ENCODE results near the gene SLC25A10. TPM values are rescaled to one million over a fixed set of nuclear protein-coding genes. Genes with fewer than 3 reads are reported as not detected.

Gene SLC25A10
- total and polyA plus RNA-seq, 5 donors from 2014 or later, result 2.5 to 4.3 (median 3.4) TPM

GRCh38 chr17:81683208-81683583, 28.9 kb upstream of the SLC25A10 start:
- Histone ChIP-seq H3K27ac (ENCODE audit: insufficient read depth, low read length, poor library complexity, severe bottlenecking) (peak overlapping the region; percentile 63), H3K9me3 (ENCODE audit: control insufficient read depth in 2 of 2, low read length in 2 of 2) (no peaks in the 10 kb centered on the region)
- DNase-seq, result no peak

GRCh38 chr17:81683584-81684441, 28.3 kb upstream of the SLC25A10 start, which contains the start of the genes ARL16 and HGS:
TSS of gene ARL16 (minus strand) at chr17:81683797. CDS start at chr17:81683753, 44 bp downstream.
TSS of gene HGS (plus strand) at chr17:81684011. CDS start at chr17:81684067, 56 bp downstream.
- H3K27me3 Mint-ChIP-seq, result no peaks in the 10 kb centered on the region
- Histone ChIP-seq H3K4me1 (ENCODE audit: control insufficient read depth, insufficient read depth, low read length, poor library complexity, severe bottlenecking) (peaks cover 25% of the 10 kb centered on the region), H3K9me3 (ENCODE audit: control insufficient read depth in 2 of 2, low read length in 2 of 2) (no peaks in the 10 kb centered on the region), H3K27ac (ENCODE audit: insufficient read depth, low read length, poor library complexity, severe bottlenecking) (peak within 1 kb of the TSS; percentile 68), H3K27me3 (ENCODE audit: control insufficient read depth, insufficient read depth, low read length) (no peaks in the 10 kb centered on the region), H3K4me3 (ENCODE audit: low read depth, low read length) (peak within 1 kb of the TSS; percentile 89), H3K36me3 (ENCODE audit: control insufficient read depth, insufficient read depth, low read length) (peaks cover 25% of the 10 kb centered on the region)
- H3K4me3 Mint-ChIP-seq, result peak within 1 kb of the TSS; percentile 95 to 99 (median 98)
- DNase-seq (peak; percentile 96 to 99 (median 97)), ATAC-seq (ENCODE audit: low read depth in 2 of 2) (peak; percentile 98 to 99)
- no peaks in the 10 kb centered on the region for H3K9me3 Mint-ChIP-seq
- peaks cover 5 to 50% (median 11%) of the 10 kb centered on the region in 4 donors for H3K4me1 Mint-ChIP-seq
- peaks cover 8% of the 10 kb centered on the region for H3K36me3 Mint-ChIP-seq
- peak within 1 kb of the TSS; percentile 94 to 99 (median 95) for H3K27ac Mint-ChIP-seq

More at GRCh38 chr17:81683208-81683583, 28.9 kb upstream of the SLC25A10 start:
- Mint-ChIP-seq H3K9me3 (no peaks in the 10 kb centered on the region), H3K36me3 (peaks cover 8% of the 10 kb centered on the region), H3K27ac (peak overlapping the region in 2 of 3 donors; percentile 94 to 95), H3K4me1 (peaks cover 5 to 50% (median 11%) of the 10 kb centered on the region in 4 donors), H3K4me3 (peak overlapping the region; percentile 95 to 99 (median 98)), H3K27me3 (no peaks in the 10 kb centered on the region)
- Histone ChIP-seq H3K4me3 (ENCODE audit: low read depth, low read length) (peak overlapping the region; percentile 62), H3K36me3 (ENCODE audit: control insufficient read depth, insufficient read depth, low read length) (peaks cover 20% of the 10 kb centered on the region), H3K27me3 (ENCODE audit: control insufficient read depth, insufficient read depth, low read length) (no peaks in the 10 kb centered on the region), H3K4me1 (ENCODE audit: control insufficient read depth, insufficient read depth, low read length, poor library complexity, severe bottlenecking) (peaks cover 25% of the 10 kb centered on the region)
- no peak for ATAC-seq (ENCODE audit: low read depth in 2 of 2)

GRCh38 chr17:81684442-81684911, 27.6 kb upstream of the SLC25A10 start:
- Histone ChIP-seq H3K36me3 (ENCODE audit: control insufficient read depth, insufficient read depth, low read length) (peaks cover 30% of the 10 kb centered on the region), H3K4me3 (ENCODE audit: low read depth, low read length) (peak overlapping the region; percentile 89), H3K4me1 (ENCODE audit: control insufficient read depth, insufficient read depth, low read length, poor library complexity, severe bottlenecking) (peaks cover 25% of the 10 kb centered on the region), H3K27ac (ENCODE audit: insufficient read depth, low read length, poor library complexity, severe bottlenecking) (peak overlapping the region; percentile 68), H3K27me3 (ENCODE audit: control insufficient read depth, insufficient read depth, low read length) (no peaks in the 10 kb centered on the region), H3K9me3 (ENCODE audit: control insufficient read depth in 2 of 2, low read length in 2 of 2) (no peaks in the 10 kb centered on the region)
- no peak for DNase-seq
- Mint-ChIP-seq H3K27me3 (no peaks in the 10 kb centered on the region), H3K27ac (peak overlapping the region in 2 of 3 donors; percentile 65 to 94), H3K36me3 (peaks cover 11% of the 10 kb centered on the region), H3K9me3 (no peaks in the 10 kb centered on the region), H3K4me3 (peak overlapping the region; percentile 85 to 93 (median 86)), H3K4me1 (peaks cover 5 to 48% (median 11%) of the 10 kb centered on the region in 4 donors)
- ATAC-seq (ENCODE audit: low read depth in 2 of 2), result no peak

DNA sequence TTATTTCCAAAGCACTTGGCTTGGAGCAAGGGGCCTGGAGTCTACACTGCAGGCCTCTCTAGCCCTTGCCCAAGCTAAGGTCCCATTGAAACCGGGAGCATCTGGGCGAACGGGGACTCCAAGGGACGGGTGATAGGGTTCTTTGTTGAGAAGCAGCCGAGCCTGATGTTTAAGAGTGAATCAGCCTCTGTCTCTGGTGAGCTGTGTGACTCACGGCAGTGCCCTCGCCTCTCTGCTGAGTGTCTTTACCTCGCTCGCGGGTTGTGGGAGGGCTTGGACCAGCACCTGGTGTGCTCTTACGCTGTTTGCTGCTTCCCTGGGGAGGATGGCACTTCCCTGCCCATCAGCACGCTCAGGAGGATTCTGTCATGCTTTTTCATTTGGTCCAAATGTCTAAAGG, 27.0 kb upstream of the SLC25A10 start:
- Histone ChIP-seq H3K27me3 (ENCODE audit: control insufficient read depth, insufficient read depth, low read length) (no peaks in the 10 kb centered on the region), H3K27ac (ENCODE audit: insufficient read depth, low read length, poor library complexity, severe bottlenecking) (peak overlapping the region; percentile 68), H3K9me3 (ENCODE audit: control insufficient read depth in 2 of 2, low read length in 2 of 2) (no peaks in the 10 kb centered on the region), H3K4me1 (ENCODE audit: control insufficient read depth, insufficient read depth, low read length, poor library complexity, severe bottlenecking) (peaks cover 25% of the 10 kb centered on the region), H3K4me3 (ENCODE audit: low read depth, low read length) (peak overlapping the region; percentile 89), H3K36me3 (ENCODE audit: control insufficient read depth, insufficient read depth, low read length) (peaks cover 36% of the 10 kb centered on the region)
- Mint-ChIP-seq H3K36me3 (peaks cover 11% of the 10 kb centered on the region), H3K4me1 (peaks cover 5 to 54% (median 11%) of the 10 kb centered on the region in 4 donors), H3K27me3 (no peaks in the 10 kb centered on the region), H3K27ac (peak overlapping the region in 2 of 3 donors; percentile 65 to 94), H3K4me3 (peak overlapping the region; percentile 85 to 93 (median 86)), H3K9me3 (no peaks in the 10 kb centered on the region)
- no peak for DNase-seq
- no peak for ATAC-seq (ENCODE audit: low read depth in 2 of 2)

DNA sequence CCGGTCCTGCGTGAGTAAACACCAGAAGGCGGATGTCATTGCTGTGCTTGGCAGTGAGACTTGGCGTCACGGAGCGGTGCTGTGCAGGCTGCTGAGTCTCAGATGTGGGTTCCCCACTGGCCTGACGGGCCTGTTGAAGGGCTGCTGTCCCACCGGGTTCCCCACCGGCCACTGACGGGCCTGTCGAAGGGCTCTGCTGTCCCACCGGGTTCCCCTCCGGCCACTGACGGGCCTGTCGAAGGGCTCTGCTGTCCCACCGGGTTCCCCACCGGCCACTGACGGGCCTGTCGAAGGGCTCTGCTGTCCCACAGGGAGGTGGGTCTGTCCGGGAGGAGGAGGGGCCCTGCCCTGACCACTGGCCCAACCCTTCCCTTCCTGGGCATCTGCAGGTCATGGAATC, 25.5 kb upstream of the SLC25A10 start:
- Histone ChIP-seq H3K4me3 (ENCODE audit: low read depth, low read length) (no peak overlapping the region), H3K4me1 (ENCODE audit: control insufficient read depth, insufficient read depth, low read length, poor library complexity, severe bottlenecking) (peaks cover 25% of the 10 kb centered on the region)
- no peak overlapping the region for H3K4me3 Mint-ChIP-seq

GRCh38 chr17:81687770-81688541, 24.1 kb upstream of the SLC25A10 start:
- Histone ChIP-seq H3K27ac (ENCODE audit: insufficient read depth, low read length, poor library complexity, severe bottlenecking) (no peak overlapping the region), H3K4me1 (ENCODE audit: control insufficient read depth, insufficient read depth, low read length, poor library complexity, severe bottlenecking) (peaks cover 18% of the 10 kb centered on the region), H3K9me3 (ENCODE audit: control insufficient read depth in 2 of 2, low read length in 2 of 2) (no peaks in the 10 kb centered on the region), H3K36me3 (ENCODE audit: control insufficient read depth, insufficient read depth, low read length) (peaks cover 58% of the 10 kb centered on the region), H3K4me3 (ENCODE audit: low read depth, low read length) (no peak overlapping the region), H3K27me3 (ENCODE audit: control insufficient read depth, insufficient read depth, low read length) (no peaks in the 10 kb centered on the region)
- Mint-ChIP-seq H3K27me3 (no peaks in the 10 kb centered on the region), H3K9me3 (no peaks in the 10 kb centered on the region), H3K27ac (no peak overlapping the region), H3K4me1 (peaks cover 5 to 39% (median 10%) of the 10 kb centered on the region in 4 donors), H3K4me3 (peak overlapping the region; percentile 41 to 63 (median 56)), H3K36me3 (peaks cover 14% of the 10 kb centered on the region)
- DNase-seq (no peak), ATAC-seq (ENCODE audit: low read depth in 2 of 2) (no peak)

More for the DNA sequence above, 25.5 kb upstream of the SLC25A10 start:
- Histone ChIP-seq H3K36me3 (ENCODE audit: control insufficient read depth, insufficient read depth, low read length) (peaks cover 48% of the 10 kb centered on the region), H3K27me3 (ENCODE audit: control insufficient read depth, insufficient read depth, low read length) (no peaks in the 10 kb centered on the region), H3K9me3 (ENCODE audit: control insufficient read depth in 2 of 2, low read length in 2 of 2) (no peaks in the 10 kb centered on the region), H3K27ac (ENCODE audit: insufficient read depth, low read length, poor library complexity, severe bottlenecking) (no peak overlapping the region)
- ATAC-seq (ENCODE audit: low read depth in 2 of 2), result no peak
- H3K27ac Mint-ChIP-seq, result no peak overlapping the region
- H3K9me3 Mint-ChIP-seq, result no peaks in the 10 kb centered on the region
- H3K36me3 Mint-ChIP-seq, result peaks cover 14% of the 10 kb centered on the region
- no peak for DNase-seq
- peaks cover 5 to 50% (median 11%) of the 10 kb centered on the region in 4 donors for H3K4me1 Mint-ChIP-seq
- H3K27me3 Mint-ChIP-seq, result no peaks in the 10 kb centered on the region

- DNase-seq (no peak), ATAC-seq (ENCODE audit: low read depth in 2 of 2) (no peak)
- Histone ChIP-seq H3K27ac (ENCODE audit: insufficient read depth, low read length, poor library complexity, severe bottlenecking) (no peak overlapping the region), H3K27me3 (ENCODE audit: control insufficient read depth, insufficient read depth, low read length) (no peaks in the 10 kb centered on the region), H3K4me1 (ENCODE audit: control insufficient read depth, insufficient read depth, low read length, poor library complexity, severe bottlenecking) (peaks cover 17% of the 10 kb centered on the region), H3K36me3 (ENCODE audit: control insufficient read depth, insufficient read depth, low read length) (peaks cover 61% of the 10 kb centered on the region), H3K9me3 (ENCODE audit: control insufficient read depth in 2 of 2, low read length in 2 of 2) (no peaks in the 10 kb centered on the region), H3K4me3 (ENCODE audit: low read depth, low read length) (no peak overlapping the region)
- Mint-ChIP-seq H3K27ac (peak overlapping the region in 1 of 3 donors; percentile 65), H3K27me3 (no peaks in the 10 kb centered on the region), H3K9me3 (no peaks in the 10 kb centered on the region), H3K4me1 (peaks cover 3 to 35% (median 8%) of the 10 kb centered on the region in 4 donors), H3K4me3 (no peak overlapping the region), H3K36me3 (peaks cover 13% of the 10 kb centered on the region)
These were observed 23.5 kb upstream of the SLC25A10 start for GRCh38 chr17:81688616-81689015.

All from CD4-positive, CD25-positive, alpha-beta regulatory T cell (primary cell).